HG03342 (cell line): ENCODE results near the gene SLC6A1.

Experiments
- ATAC-seq: cut with Tn5 transposase; IDR thresholded peaks from one replicate; pipeline ENCODE4 v1.9.1; 2021; ENCODE audit warnings: mild to moderate bottlenecking, moderate library complexity; ENCODE audit not compliant: unreplicated experiment

SLC6A1 gene

DNA sequence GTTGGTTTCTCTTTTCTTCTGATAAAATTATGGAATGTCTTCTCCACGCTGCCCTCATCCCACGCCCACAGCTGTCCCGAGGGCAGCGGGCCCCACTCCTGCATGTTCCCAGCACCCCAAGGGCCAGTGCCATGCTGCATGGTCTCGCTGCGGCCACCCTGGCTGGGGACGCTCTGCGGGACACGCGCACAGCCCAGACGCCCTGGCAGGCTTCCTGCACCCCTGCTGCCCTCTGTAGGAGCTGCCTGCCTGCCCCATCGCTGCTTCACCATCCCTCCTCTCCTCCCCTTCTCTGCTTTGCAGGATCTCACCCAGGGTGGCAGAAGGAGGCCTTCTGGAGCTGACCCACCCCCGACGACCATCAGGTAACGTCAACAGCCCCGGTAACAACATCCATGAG, 22.8 kb downstream of the SLC6A1 start:
- ATAC-seq = no peak

- ATAC-seq = no peak
These were observed 24.2 kb downstream of the SLC6A1 start for GRCh38 chr3:11016727-11017126.

- no peak for ATAC-seq
These were observed 26.7 kb downstream of the SLC6A1 start for GRCh38 chr3:11019116-11019819.

DNA sequence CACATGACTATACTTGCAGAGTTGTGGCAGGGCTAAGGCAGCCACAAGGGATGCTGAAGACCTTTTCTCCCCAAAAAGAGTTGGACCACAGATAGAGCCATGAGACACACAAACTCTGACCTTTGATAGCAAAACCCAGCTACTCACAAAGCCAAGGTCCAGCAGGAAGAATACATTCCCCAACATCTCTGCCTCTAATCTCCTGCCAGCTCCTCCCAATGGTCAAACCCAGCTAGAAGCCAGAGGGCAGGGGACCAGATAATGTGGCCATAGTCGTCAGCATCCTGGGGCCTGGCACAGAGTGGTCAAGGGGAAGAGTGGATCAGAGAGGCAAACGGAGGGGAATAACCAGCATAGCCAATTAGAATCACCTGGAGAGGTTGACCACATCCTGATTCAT, 28.2 kb downstream of the SLC6A1 start:
- ATAC-seq = no peak

GRCh38 chr3:11021611-11022011, 29.1 kb downstream of the SLC6A1 start:
- ATAC-seq = no peak

GRCh38 chr3:11022115-11022514, 29.6 kb downstream of the SLC6A1 start:
- ATAC-seq = no peak

DNA sequence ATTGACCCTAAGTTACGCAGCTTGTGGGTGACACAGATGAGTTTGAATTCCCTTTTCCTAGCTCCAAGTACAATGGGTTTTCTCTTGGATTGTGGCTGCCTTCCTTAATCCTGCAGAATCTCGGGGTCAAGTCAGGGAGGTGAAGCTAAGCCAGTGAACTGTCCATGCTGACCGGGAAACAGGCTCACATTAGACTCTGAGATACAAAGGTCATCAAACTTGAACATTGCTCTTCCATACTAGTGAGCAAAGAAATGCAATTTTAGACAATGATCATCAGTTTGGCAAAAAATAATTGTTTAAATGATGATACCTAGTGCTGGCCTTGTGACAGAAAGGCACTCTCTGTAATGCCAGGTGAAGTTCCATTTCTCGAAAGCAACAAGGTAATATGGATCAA, 31.6 kb downstream of the SLC6A1 start:
- no peak for ATAC-seq

DNA sequence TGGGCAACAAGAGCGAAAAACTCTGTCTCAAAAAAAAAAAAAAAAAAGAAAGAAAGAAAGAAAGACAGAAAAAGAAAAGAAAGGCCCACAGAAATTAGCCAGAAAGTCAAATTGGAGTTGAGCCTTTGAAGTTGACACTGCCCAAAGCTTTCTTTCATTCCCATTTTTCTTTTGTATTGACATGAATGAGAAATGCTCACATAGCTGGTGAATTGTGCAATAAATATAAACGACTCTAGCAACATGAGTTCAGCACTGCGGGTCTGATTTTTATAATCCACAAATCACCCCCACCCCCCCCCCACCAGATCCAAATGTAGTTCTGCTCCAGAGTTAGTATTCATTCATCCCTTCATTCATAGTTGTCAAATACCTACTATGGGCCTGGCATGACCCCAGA, 37.4 kb downstream of the SLC6A1 start:
- ATAC-seq = no peak

DNA sequence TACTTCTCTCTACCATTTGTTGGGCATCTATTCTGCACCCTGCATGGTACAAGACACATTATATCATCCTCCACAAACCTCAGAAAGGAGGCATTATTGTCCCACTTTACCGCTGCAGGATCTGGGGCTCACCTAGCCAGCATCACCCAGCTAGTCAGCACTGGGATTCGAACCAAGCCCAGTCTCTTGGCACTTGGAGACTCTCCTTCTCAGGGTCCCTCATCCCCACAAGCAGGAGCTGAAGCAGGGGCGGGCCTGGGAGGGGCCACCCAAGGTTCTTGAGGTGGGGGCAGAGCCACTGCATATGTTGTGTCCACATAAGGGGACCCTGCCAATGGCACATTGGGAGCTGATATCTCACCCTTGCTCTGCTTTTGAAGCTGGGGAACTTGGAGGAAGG, 41.3 kb downstream of the SLC6A1 start:
- ATAC-seq = no peak

DNA sequence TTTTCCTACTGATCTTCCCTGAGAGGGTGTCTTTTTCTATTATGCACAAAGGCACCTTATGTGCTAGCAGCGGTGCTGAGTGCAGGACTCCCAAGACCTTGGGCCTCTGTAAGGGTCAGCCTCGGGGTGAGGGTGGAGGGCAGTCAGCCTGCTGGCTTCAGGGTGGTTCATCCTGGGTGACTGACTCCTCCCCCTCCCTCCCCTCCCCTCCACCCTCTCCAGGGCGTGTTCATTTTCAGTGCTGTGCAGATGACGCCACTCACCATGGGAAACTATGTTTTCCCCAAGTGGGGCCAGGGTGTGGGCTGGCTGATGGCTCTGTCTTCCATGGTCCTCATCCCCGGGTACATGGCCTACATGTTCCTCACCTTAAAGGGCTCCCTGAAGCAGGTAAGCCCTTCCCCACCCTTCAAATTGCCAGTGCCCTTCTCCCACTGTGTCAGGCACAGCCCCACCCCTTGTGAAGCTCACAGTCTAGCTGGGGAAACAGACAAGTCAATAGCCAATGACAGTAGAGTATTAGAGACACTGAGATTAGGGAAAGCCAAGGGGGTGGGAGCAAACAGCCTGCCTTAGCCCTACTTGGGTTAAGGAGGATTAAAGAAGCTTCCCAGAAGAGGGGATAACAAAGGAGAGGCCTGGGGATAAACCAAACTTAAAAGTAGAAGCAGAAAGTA, 41.9 kb downstream of the SLC6A1 start:
- no peak for ATAC-seq

GRCh38 chr3:11035757-11036505, 43.4 kb downstream of the SLC6A1 start:
- no peak for ATAC-seq

DNA sequence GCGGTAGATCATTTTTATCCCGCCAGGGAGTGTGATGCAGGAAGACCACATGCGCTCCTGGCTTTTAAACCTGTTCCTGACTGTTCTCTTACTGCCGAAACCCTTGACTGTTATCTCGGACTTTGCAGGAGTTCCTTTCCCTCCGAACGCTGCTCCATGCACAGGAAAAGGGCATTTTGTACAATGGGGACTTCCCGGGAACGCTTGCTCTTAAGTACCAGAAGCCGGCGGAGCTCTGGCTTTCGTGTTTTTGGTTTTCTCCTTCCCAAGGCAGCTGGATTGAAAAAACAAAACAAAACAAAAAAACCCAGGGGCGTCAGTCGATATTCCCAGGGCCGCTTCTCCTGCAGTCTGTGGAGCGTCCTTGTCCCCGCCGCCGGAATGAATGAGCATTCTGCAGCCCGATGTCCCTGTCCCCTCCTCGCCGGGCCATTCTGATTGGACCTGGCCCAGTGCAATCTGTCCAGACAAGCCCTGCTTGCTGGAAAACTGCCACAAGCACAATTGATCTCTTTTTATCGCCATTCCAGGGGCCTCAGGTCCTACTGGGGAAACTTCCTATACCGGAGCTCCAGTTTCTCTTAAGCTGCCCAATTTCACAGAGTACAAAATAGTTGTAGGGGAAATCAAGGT, 44.8 kb downstream of the SLC6A1 start:
- no peak for ATAC-seq

- no peak for ATAC-seq
These were observed 45.4 kb downstream of the SLC6A1 start for GRCh38 chr3:11037976-11038375.

DNA sequence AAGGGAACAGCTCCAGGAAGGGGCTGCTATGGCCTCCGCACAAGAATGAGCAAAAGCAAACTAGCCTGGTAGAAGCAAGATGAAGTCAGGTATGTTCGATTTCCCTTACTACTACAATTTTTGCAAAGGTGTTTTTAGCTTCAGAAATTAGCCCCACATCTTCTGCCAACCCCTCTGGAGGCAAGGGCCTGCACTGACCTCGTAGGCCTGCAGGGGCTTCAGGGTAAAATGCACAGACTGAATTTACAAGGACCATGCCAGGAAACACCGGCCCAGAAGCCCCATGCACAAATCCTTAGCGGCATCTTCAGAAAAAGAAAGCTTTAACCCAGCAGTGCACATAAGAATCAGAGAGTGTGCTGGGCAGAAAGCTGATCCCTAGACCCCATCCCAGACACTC, 53.0 kb downstream of the SLC6A1 start:
- no peak for ATAC-seq

DNA sequence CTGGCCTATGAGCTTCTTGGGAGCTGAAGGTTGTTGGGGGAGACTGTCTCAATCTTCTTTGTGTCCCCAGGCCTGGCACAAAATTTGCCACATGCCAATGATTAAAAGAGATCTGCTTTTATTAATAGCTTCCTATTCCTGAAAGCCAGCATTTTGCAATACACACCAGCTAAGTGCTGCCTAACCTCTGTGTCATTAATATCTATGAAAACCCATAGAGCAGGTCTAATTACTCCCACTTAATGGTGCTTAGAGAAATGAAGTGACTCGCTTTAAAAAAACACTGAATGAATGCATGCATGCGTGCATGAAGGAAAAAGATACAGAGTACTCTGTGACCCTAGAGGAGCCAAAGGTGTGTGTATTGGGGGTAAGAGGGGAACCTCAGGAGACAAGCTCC, 55.0 kb downstream of the SLC6A1 start:
- ATAC-seq = no peak

- no peak for ATAC-seq
These were observed 58.2 kb downstream of the SLC6A1 start for GRCh38 chr3:11050666-11051323.

DNA sequence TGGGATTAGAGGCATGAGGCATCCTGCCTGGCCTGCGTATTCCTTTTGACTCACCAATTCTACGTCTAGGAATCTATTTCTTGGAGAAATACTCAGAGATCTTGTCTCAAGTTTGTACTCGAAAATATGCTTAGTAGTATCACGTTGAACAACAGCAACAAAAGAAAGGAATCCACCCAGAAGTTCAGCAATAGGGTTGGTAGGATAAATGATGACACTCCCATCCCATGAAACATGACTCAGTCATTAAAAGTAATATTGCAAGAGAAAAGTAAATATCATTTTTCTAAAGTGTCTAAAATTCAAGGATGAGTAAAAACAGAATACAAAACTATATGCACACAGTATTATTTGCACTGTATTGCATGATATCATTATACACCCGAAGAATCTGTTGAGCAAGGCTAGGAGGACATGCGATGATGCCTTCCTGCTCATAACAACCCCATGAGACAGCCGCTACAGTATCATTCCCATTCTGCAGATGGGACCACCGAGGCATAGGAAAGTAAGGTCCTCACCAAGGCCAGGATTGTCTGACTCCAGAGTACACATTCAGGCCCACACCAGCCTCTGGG, 61.5 kb downstream of the SLC6A1 start:
- no peak for ATAC-seq

DNA sequence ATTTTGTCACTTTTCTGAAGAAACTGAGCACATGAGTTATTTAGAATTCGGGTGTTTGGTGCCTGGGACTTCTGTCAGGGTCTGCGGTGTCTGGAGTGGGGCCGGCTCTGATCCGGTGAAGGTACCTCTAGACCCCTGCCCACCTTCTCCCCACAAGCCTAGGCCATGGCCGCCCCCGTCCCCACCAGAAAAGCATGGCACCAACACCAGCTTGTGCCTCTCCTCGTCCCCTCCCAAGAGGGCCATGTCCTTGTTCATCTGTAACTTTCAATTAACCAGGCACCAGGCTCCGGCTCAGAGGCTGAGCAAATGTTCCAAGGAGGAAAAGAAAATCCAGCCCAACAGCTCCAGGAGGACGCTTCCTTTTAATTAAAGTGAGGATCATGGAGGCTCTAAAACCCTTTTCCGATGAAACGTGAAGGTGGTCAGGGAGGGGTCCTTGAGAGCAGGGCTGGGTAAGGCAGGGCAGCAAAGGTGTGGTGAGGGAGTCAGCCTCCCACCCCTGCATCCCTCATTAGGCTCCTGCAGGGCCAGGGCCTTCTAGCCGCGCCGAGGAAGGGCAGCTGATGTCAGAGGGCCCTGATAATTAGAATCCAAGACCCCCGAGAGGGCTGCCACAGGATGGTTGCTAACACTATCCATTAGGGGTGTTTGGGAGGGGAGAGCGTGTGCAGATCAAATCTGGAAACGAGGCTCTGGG, 62.3 kb downstream of the SLC6A1 start:
- no peak for ATAC-seq

- no peak for ATAC-seq
These were observed 62.9 kb downstream of the SLC6A1 start for GRCh38 chr3:11055496-11055895.

GRCh38 chr3:11056531-11057050, 64.0 kb downstream of the SLC6A1 start:
- ATAC-seq = no peak
